Body of pancreas (tissue), 4 donors: ENCODE measurements around the gene STAB1.

Experiments
- CTCF ChIP-seq, 7 experiments: fragments of 450-650 bp in 4 of 7; fragments of 200-600 bp in 3 of 7; sonication (generic) in 3 of 7; IDR thresholded peaks; one replicate each; pipeline ENCODE4 v1.5.1; 2016 to 2019; ENCODE audit warnings: antibody characterized with exemption in 7 of 7
- POLR2A ChIP-seq, 3 donors: fragments of 450-650 bp; IDR thresholded peaks; one replicate each; pipeline ENCODE4 v1.6.1; 2016; ENCODE audit warnings: antibody characterized with exemption in 3 of 3, mild to moderate bottlenecking in 2 of 3

- TF ChIP-seq CTCF (IDR thresholded peaks at IDR 0.05) (no peak), POLR2A (IDR thresholded peaks at IDR 0.05) (no peak)
Observed at GRCh38 chr3:52546111-52546901, 51.2 kb downstream of the STAB1 start.
